Pancreas (tissue), 10 donors: ENCODE measurements around the gene GPR34. TPM values are rescaled to one million over a fixed set of nuclear protein-coding genes. Genes with fewer than 3 reads are reported as not detected.

Experiments used
- ATAC-seq, 4 donors: fragments of 200-7000 bp; cut with Tn5 transposase; one replicate each; pipeline versions ENCODE4 v1.8.0 to v1.9.1; 2020; ENCODE audit warnings: mild to moderate bottlenecking in 4 of 4, moderate library complexity in 4 of 4
- DNase-seq, 6 donors: peaks; one replicate each; pipeline ENCODE4 v3.0.0-alpha.2; 2020
- FAIRE-seq: peaks from 2 replicates; lab custom pipeline; 2012; peaks lifted over from hg19 to GRCh38; lab: Jason Lieb, UNC
- H3K27ac ChIP-seq, 4 donors: fragments of 200-600 bp; sonication (generic); 1 replicate in 3 of 4; 2 replicates in 1 of 4; pipeline versions ENCODE4 v1.5.0 to v1.8.0; 2020
- H3K27me3 ChIP-seq, 4 donors: fragments of 200-600 bp; one replicate each; pipeline ENCODE4 v1.8.0; 2021
- H3K36me3 ChIP-seq, 3 donors: fragments of 200-600 bp; sonication (generic) in 1 of 3; one replicate each; pipeline versions ENCODE4 v1.5.0 to v1.8.0; 2020 to 2021
- H3K4me1 ChIP-seq, 3 donors: fragments of 200-600 bp; one replicate each; pipeline ENCODE4 v1.8.0; 2021
- H3K4me3 ChIP-seq, 4 donors: fragments of 200-600 bp; sonication (generic) in 2 of 4; one replicate each; pipeline versions ENCODE4 v1.5.0 to v1.8.0; 2020 to 2021
- H3K9me3 ChIP-seq, 4 donors: fragments of 200-600 bp; one replicate each; pipeline ENCODE4 v1.8.0; 2021
- WGBS, 2 donors: extraction: QIAGEN DNeasy Blood & Tissue Kit; methylation state at CpG; one replicate each; pipeline ENCODE4 v1.1.7; 2013; 5-methylcytosine and 5-hydroxymethylcytosine counted together
- intact Hi-C, 3 donors: fragments of 100-400 bp; cut with DNase I; formaldehyde crosslinking; loops; one replicate each; pipeline versions ENCODE4 v1.11.1 to v1.14.2; 2022
- polyA plus RNA-seq, 2 donors: library from polyadenylated mRNA; stranded (reverse); fragments of 200-250 nt; gene quantifications; one replicate each; pipeline ENCODE4 v1.2.3, GENCODE V29; 2013
- total RNA-seq, 6 donors: library from RNA; stranded (reverse); fragmentation: NEBNext Ultra II Directional in 4 of 6; extraction: Animal tissue kit (Norgen Biotek cat#: 25700) in 4 of 6; gene quantifications; one replicate each; pipeline versions ENCODE4 v1.2.1 to v1.2.4, GENCODE V29; 2021 to 2023
- TF ChIP-seq, protein P1 (sequence below), 4 donors: fragments of 200-600 bp; sonication (generic) in 3 of 4; IDR thresholded peaks; one replicate each; pipeline versions ENCODE4 v1.5.0 to v1.8.0; 2021; ENCODE audit warnings: antibody characterized with exemption in 4 of 4
- donor health status: healthy with polysubstance abuse.
- donor health status: DM: no; HTN: no; CAD: no; lungs with moderate emphysema.
- donor health status: DM: no; HTN: no; CAD: no.
- donor health status: control.
- donor health status: control.
- donor health status: Bipolar disorder and iron deficiency.
- donor health status: DM: yes; HTN: yes; CAD: no.
- donor health status: DM: no; HTN: no; CAD: no.
- donor health status: DM: no; HTN: no; CAD: no.
- donor health status: DM: yes; HTN: yes; CAD: no.

The GPR34 gene
- total and polyA plus RNA-seq, 8 donors: 0.46 to 16.1 (median 0.99) TPM

DNA sequence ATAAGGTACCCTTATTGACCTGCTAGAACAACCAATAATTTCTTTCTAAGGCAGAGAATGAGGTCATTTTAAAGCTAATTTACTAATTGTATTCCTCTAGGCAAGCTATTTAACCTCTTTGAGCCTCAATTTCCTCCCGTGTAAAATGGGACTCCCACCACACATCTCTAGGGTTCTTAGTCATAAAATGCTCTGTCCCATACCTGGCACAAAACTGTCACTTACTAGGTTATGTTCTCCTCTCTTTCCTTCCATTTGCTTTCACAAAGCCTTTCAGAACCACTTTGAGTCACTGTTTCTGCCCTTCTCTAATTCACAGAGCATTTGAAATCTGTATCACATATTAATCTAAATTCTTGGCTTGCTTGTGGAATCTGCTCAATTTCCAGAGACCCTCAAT, 32.8 kb downstream of the GPR34 start:
- no peaks in the 10 kb centered on the region for H3K36me3 ChIP-seq
- DNase-seq (no peak), FAIRE-seq (no peak), ATAC-seq (no peak)
- H3K27me3 ChIP-seq: peaks cover 0 to 7% (median 0%) of the 10 kb centered on the region in 4 donors
- 71 to 100% methylated on average over 1 of the region's 1 CpG for WGBS, 2 donors
- TF ChIP-seq, protein P1, sequence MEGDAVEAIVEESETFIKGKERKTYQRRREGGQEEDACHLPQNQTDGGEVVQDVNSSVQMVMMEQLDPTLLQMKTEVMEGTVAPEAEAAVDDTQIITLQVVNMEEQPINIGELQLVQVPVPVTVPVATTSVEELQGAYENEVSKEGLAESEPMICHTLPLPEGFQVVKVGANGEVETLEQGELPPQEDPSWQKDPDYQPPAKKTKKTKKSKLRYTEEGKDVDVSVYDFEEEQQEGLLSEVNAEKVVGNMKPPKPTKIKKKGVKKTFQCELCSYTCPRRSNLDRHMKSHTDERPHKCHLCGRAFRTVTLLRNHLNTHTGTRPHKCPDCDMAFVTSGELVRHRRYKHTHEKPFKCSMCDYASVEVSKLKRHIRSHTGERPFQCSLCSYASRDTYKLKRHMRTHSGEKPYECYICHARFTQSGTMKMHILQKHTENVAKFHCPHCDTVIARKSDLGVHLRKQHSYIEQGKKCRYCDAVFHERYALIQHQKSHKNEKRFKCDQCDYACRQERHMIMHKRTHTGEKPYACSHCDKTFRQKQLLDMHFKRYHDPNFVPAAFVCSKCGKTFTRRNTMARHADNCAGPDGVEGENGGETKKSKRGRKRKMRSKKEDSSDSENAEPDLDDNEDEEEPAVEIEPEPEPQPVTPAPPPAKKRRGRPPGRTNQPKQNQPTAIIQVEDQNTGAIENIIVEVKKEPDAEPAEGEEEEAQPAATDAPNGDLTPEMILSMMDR (IDR thresholded peaks at IDR 0.05): no peak
- no peak overlapping the region for H3K4me3 ChIP-seq
- no peaks in the 10 kb centered on the region for H3K9me3 ChIP-seq
- intact Hi-C loops: no loop called here
- no peaks in the 10 kb centered on the region for H3K4me1 ChIP-seq
- H3K27ac ChIP-seq: no peak overlapping the region

DNA sequence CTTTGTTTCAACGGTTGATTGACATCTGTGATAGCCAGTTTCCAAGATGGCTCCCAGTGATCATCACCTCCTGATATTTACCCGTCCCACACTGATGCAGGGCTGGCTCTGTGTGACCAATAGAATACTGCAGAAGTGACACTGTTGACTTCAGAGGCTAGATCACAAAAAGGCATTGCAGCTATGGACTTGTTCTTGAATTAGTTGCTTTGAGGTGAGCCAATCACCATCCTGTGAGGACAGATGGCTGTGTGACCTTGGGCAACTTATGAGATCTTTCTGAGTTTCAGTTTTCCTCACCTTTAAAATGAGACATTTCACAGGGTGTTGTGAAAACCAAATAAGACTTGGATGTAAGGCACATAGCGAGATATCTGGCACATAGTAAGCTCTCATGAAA, 33.4 kb downstream of the GPR34 start:
- 87 to 97% methylated on average over 3 of the region's 3 CpGs for whole genome bisulfite sequencing, 2 donors
- FAIRE-seq: no peak
- intact Hi-C loops: no loop called here

DNA sequence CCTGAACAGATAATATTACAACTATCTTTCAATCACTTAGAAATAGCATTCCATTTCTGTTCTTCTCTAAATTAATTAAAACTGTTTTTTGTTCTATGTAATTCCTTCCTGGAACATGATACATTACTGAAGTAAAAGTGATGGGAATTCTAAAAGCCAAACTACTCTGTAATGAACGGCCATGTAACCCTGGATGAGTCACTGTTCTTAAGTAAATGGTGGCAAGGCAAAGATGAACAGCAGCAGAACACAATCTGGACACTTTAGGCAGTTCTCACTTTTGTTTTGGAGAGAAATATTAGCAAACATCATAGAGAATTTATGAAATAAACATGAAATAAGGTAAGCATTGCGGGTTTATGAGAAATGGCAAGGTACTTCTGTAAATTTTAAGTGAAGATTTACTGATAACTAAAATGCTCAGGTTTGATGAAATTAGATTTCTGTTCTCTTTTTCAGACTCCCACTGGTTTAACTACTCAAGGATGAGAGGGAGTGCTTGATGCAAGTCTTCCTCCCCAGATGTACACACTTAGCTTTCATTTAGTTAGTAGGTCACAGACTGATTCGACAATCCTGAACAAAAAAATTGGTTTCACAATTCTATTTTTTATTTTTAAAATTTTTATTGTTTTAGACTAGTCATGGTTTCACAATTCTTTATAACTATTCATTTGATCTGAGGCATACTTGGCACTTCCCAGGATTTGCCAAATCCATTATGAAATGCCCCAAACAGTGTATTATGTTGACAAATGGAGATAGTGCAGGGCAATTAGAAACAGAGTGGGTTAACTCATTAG, 34.2 kb downstream of the GPR34 start:
- ATAC-seq: peak in 1 of 4 donors; percentile 12

More for the DNA sequence above, 33.4 kb downstream of the GPR34 start:
- H3K4me3 ChIP-seq: no peak overlapping the region
- H3K27me3 ChIP-seq: peaks cover 0 to 7% (median 0%) of the 10 kb centered on the region in 4 donors
- H3K27ac ChIP-seq: no peak overlapping the region
- H3K4me1 ChIP-seq: no peaks in the 10 kb centered on the region
- no peaks in the 10 kb centered on the region for H3K36me3 ChIP-seq
- ATAC-seq (no peak), DNase-seq (no peak)
- H3K9me3 ChIP-seq: no peaks in the 10 kb centered on the region
- TF ChIP-seq, protein P1 (IDR thresholded peaks at IDR 0.05): no peak

DNA sequence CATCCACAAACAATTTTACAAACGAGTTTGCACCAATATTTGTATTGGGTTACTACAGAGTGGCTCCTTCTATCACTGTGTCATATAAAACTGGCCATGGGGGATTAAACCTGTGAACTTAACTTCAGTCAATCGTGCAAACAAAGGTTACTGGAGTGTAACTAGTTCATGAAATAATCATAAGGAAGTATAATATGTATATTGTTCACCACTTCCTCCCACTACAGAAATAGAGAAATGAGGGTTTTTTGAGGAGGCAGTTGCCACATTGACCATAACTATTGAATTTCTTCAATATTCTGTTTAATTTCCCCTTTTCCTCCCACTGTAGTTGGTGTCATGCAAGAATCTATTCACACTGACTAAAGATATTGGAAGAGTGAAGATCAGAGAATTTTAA, 35.1 kb downstream of the GPR34 start, which contains the start of gene GPR82:
Gene GPR82 (plus strand): TSS at position 356 of the 400 bp plus-strand sequence. CDS start 2,846 bp downstream, outside the sequence.
- no peaks in the 10 kb centered on the region for H3K36me3 ChIP-seq
- no peak for DNase-seq
- 34 to 47% methylated on average over 2 of the region's 2 CpGs for WGBS, 2 donors
- H3K27me3 ChIP-seq: peaks cover 0 to 7% (median 0%) of the 10 kb centered on the region in 4 donors
- no peaks in the 10 kb centered on the region for H3K4me1 ChIP-seq
- TF ChIP-seq, protein P1 (IDR thresholded peaks at IDR 0.05): no peak
- no peak for FAIRE-seq
- H3K4me3 ChIP-seq: no peak within 1 kb of the TSS
- H3K9me3 ChIP-seq: no peaks in the 10 kb centered on the region
- ATAC-seq: no peak
- intact Hi-C loops: no loop called here
- H3K27ac ChIP-seq: no peak within 1 kb of the TSS

More for the DNA sequence above, 34.2 kb downstream of the GPR34 start:
- DNase-seq (no peak), FAIRE-seq (peak; percentile 9)
- Histone ChIP-seq H3K36me3 (no peaks in the 10 kb centered on the region), H3K4me1 (no peaks in the 10 kb centered on the region), H3K27ac (no peak overlapping the region), H3K27me3 (peaks cover 0 to 7% (median 0%) of the 10 kb centered on the region in 4 donors), H3K4me3 (no peak overlapping the region), H3K9me3 (no peaks in the 10 kb centered on the region)
- WGBS, 2 donors: 59 to 83% methylated on average over 3 of the region's 3 CpGs
- TF ChIP-seq, protein P1 (IDR thresholded peaks at IDR 0.05): no peak
- intact Hi-C loops: no loop called here

DNA sequence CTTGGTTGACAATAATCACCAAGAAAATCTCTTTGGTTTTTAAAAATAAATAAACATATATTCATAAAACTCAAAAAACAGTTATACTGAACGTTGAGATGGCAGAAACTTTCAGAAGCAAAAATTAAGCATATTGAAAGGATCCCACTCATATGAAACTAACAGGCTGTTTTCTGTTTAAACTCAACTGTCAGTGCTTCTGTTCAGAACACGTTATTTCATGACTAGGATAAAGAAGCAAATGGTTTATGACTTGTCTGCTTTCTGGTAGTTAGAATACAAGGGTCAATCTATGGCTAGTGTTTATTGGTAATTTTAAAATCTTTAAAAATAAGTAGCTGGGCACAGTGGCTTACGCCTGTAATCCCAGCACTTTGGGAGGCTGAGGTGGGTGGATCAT, 39.4 kb downstream of the GPR34 start:
- no peaks in the 10 kb centered on the region for H3K4me1 ChIP-seq
- no peaks in the 10 kb centered on the region for H3K36me3 ChIP-seq
- H3K27ac ChIP-seq: no peak overlapping the region
- intact Hi-C loops: no loop called here
- H3K4me3 ChIP-seq: no peak overlapping the region
- no peaks in the 10 kb centered on the region for H3K9me3 ChIP-seq
- DNase-seq (no peak), FAIRE-seq (peak; percentile 13), ATAC-seq (no peak)
- no peaks in the 10 kb centered on the region for H3K27me3 ChIP-seq
- TF ChIP-seq, protein P1 (IDR thresholded peaks at IDR 0.05): no peak
- WGBS, 2 donors: 66 to 92% methylated on average over 3 of the region's 3 CpGs
